Endothelial cell of umbilical vein (primary cell): Measurements from ENCODE around the gene UTS2R.

Experiments
- CTCF ChIP-seq, 2 donors: IDR thresholded peaks; 1 replicate in 1 of 2; 2 replicates in 1 of 2; pipeline ENCODE4 v1.5.1; 2011; ENCODE audit warnings: low read length in 2 of 2, mild to moderate bottlenecking in 2 of 2, moderate library complexity in 2 of 2, control low read depth in 1 of 2, inconsistent platforms in 1 of 2, low read depth in 1 of 2; ENCODE audit not compliant: insufficient read depth in 1 of 2; ENCODE audit errors: extremely low read depth in 1 of 2
- EZH2 ChIP-seq: IDR thresholded peaks from 2 replicates; pipeline ENCODE4 v1.6.1; 2012; ENCODE audit warnings: borderline replicate concordance, low read depth, mild to moderate bottlenecking, moderate library complexity, low read length, inconsistent platforms; ENCODE audit not compliant: severe bottlenecking
- JUN ChIP-seq: IDR thresholded peaks from 2 replicates; pipeline ENCODE4 v1.6.1; 2011; ENCODE audit warnings: borderline replicate concordance, low read depth; ENCODE audit not compliant: insufficient read length, insufficient read depth
- MAX ChIP-seq: IDR thresholded peaks from 2 replicates; pipeline ENCODE4 v1.6.1; 2011; ENCODE audit not compliant: insufficient read depth, insufficient read length
- MYC ChIP-seq: IDR thresholded peaks from one replicate; pipeline ENCODE4 v1.6.1; 2011; ENCODE audit warnings: mild to moderate bottlenecking, low read depth, low read length
- POLR2A ChIP-seq: IDR thresholded peaks from 2 replicates; pipeline ENCODE4 v1.6.1; 2012; ENCODE audit warnings: low read depth, mild to moderate bottlenecking, control low read depth, low read length
- POLR2AphosphoS5 ChIP-seq: IDR thresholded peaks from 2 replicates; pipeline ENCODE4 v1.6.1; 2012; ENCODE audit warnings: low read depth, mild to moderate bottlenecking, control low read depth, low read length, moderate library complexity; ENCODE audit not compliant: insufficient read depth

GRCh38 chr17:82410014-82410716, 38.6 kb downstream of the UTS2R start:
- TF ChIP-seq CTCF (IDR thresholded peaks at IDR 0.05; ENCODE audit: extremely low read depth in 1 of 2, insufficient read depth in 1 of 2, low read depth in 1 of 2, low read length in 2 of 2) = no peak
- TF ChIP-seq JUN = no peak
- TF ChIP-seq MAX = no peak
- TF ChIP-seq POLR2A = no peak
- TF ChIP-seq POLR2AphosphoS5 = no peak
- TF ChIP-seq MYC = no peak
- TF ChIP-seq EZH2 = no peak
